ENCODE results near the gene PITPNM1. TPM values are rescaled to one million over a fixed set of nuclear protein-coding genes. Genes with fewer than 3 reads are reported as not detected.

PITPNM1 gene
- total and polyA plus RNA-seq, 2 of the 13 experiments (the other 11 are each of a cell fraction or from before 2014, with no cell fraction given), result 8.2 to 8.5 TPM

DNA sequence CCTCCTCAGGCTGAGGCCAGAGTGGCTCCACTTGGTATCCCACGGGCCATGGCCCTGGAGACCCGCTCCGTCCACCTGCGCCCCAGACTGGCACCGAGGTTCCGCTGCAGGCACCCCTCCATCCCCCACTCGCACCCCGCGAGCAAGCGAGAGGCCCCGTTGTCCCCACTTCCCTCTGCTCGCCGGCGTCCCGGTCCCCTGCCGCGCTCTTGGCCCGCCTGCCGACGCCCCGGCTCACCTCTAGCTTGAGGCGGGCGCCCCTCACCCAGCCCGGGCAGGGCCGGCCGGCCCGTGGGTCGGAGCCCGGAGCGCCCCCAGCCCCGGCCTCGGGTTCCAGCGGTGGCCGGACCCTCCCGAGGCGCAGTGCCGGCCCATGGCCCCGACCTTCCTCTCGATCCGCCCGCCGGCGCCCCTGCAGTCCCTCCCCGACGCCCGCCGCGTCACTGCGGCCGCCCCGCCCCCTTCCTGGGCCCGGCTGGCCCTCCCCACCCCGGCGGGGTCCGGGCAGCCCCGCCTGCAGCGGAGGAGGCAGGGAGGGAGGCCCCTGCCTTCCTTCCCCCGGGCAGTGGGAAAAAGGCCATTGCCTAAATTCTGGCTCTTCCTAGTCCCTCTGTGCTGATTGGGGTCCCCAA lies at the start of gene PITPNM1 (continued):
- TF ChIP-seq, protein P1, sequence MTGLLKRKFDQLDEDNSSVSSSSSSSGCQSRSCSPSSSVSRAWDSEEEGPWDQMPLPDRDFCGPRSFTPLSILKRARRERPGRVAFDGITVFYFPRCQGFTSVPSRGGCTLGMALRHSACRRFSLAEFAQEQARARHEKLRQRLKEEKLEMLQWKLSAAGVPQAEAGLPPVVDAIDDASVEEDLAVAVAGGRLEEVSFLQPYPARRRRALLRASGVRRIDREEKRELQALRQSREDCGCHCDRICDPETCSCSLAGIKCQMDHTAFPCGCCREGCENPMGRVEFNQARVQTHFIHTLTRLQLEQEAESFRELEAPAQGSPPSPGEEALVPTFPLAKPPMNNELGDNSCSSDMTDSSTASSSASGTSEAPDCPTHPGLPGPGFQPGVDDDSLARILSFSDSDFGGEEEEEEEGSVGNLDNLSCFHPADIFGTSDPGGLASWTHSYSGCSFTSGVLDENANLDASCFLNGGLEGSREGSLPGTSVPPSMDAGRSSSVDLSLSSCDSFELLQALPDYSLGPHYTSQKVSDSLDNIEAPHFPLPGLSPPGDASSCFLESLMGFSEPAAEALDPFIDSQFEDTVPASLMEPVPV (CRISPR knock-in tag; IDR thresholded peaks at IDR 0.05), result no peak
- TF ChIP-seq, protein P2, sequence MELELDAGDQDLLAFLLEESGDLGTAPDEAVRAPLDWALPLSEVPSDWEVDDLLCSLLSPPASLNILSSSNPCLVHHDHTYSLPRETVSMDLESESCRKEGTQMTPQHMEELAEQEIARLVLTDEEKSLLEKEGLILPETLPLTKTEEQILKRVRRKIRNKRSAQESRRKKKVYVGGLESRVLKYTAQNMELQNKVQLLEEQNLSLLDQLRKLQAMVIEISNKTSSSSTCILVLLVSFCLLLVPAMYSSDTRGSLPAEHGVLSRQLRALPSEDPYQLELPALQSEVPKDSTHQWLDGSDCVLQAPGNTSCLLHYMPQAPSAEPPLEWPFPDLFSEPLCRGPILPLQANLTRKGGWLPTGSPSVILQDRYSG (CRISPR knock-in tag; IDR thresholded peaks at IDR 0.05), result no peak
- TF ChIP-seq, protein P3, sequence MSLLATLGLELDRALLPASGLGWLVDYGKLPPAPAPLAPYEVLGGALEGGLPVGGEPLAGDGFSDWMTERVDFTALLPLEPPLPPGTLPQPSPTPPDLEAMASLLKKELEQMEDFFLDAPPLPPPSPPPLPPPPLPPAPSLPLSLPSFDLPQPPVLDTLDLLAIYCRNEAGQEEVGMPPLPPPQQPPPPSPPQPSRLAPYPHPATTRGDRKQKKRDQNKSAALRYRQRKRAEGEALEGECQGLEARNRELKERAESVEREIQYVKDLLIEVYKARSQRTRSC (CRISPR knock-in tag; IDR thresholded peaks at IDR 0.05; ENCODE audit: low read depth), result no peak
- TF ChIP-seq ZNF777 (CRISPR knock-in tag; IDR thresholded peaks at IDR 0.05) (peak; percentile 83), ZFY (CRISPR knock-in tag; IDR thresholded peaks at IDR 0.05) (peak; percentile 20), LCORL (IDR thresholded peaks at IDR 0.05) (no peak), LCORL (CRISPR knock-in tag; IDR thresholded peaks at IDR 0.05) (no peak), ZKSCAN1 (IDR thresholded peaks at IDR 0.05; ENCODE audit: low read length) (no peak), ZMYM4 (CRISPR knock-in tag; IDR thresholded peaks at IDR 0.05) (no peak), PHF20 (CRISPR knock-in tag; IDR thresholded peaks at IDR 0.05) (no peak), KLF15 (CRISPR knock-in tag; IDR thresholded peaks at IDR 0.05; ENCODE audit: borderline replicate concordance) (no peak), ETV5 (CRISPR knock-in tag; IDR thresholded peaks at IDR 0.05; ENCODE audit: borderline replicate concordance) (0 out of 2 replicates have a peak, but pooled peaks have one; percentile 2), ZNF607 (CRISPR knock-in tag; IDR thresholded peaks at IDR 0.05; ENCODE audit: borderline replicate concordance) (no peak), THAP11 (CRISPR knock-in tag; IDR thresholded peaks at IDR 0.05) (no peak), CBFB (CRISPR knock-in tag; IDR thresholded peaks at IDR 0.05) (no peak), ZFP36 (IDR thresholded peaks at IDR 0.05; ENCODE audit: borderline replicate concordance, low read depth, low read length, partially characterized antibody) (no peak)
- TF ChIP-seq, protein P4, sequence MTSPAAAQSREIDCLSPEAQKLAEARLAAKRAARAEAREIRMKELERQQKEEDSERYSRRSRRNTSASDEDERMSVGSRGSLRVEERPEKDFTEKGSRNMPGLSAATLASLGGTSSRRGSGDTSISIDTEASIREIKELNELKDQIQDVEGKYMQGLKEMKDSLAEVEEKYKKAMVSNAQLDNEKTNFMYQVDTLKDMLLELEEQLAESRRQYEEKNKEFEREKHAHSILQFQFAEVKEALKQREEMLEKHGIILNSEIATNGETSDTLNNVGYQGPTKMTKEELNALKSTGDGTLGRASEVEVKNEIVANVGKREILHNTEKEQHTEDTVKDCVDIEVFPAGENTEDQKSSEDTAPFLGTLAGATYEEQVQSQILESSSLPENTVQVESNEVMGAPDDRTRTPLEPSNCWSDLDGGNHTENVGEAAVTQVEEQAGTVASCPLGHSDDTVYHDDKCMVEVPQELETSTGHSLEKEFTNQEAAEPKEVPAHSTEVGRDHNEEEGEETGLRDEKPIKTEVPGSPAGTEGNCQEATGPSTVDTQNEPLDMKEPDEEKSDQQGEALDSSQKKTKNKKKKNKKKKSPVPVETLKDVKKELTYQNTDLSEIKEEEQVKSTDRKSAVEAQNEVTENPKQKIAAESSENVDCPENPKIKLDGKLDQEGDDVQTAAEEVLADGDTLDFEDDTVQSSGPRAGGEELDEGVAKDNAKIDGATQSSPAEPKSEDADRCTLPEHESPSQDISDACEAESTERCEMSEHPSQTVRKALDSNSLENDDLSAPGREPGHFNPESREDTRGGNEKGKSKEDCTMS (CRISPR knock-in tag; conservative IDR thresholded peaks at IDR 0.05), result no peak
- TF ChIP-seq, protein P5, sequence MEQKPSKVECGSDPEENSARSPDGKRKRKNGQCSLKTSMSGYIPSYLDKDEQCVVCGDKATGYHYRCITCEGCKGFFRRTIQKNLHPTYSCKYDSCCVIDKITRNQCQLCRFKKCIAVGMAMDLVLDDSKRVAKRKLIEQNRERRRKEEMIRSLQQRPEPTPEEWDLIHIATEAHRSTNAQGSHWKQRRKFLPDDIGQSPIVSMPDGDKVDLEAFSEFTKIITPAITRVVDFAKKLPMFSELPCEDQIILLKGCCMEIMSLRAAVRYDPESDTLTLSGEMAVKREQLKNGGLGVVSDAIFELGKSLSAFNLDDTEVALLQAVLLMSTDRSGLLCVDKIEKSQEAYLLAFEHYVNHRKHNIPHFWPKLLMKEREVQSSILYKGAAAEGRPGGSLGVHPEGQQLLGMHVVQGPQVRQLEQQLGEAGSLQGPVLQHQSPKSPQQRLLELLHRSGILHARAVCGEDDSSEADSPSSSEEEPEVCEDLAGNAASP (CRISPR knock-in tag; IDR thresholded peaks at IDR 0.05; ENCODE audit: borderline replicate concordance), result no peak
- TF ChIP-seq, protein P6, sequence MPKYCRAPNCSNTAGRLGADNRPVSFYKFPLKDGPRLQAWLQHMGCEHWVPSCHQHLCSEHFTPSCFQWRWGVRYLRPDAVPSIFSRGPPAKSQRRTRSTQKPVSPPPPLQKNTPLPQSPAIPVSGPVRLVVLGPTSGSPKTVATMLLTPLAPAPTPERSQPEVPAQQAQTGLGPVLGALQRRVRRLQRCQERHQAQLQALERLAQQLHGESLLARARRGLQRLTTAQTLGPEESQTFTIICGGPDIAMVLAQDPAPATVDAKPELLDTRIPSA (CRISPR knock-in tag; IDR thresholded peaks at IDR 0.05; ENCODE audit: borderline replicate concordance), result no peak

Measured in HepG2 (cell line).